ENCODE results near the gene TLN1.

Gene TLN1

GRCh38 chr9:35682520-35683315 lies 49.3 kb downstream of the TLN1 start:
- H3K4me1 ChIP-seq (ENCODE audit: control insufficient read depth, low read length), result peaks cover 36% of the 10 kb centered on the region
- H3K27ac ChIP-seq (ENCODE audit: low read depth, low read length), result no peak overlapping the region
- no peaks in the 10 kb centered on the region for H3K9me3 ChIP-seq (ENCODE audit: control insufficient read depth, insufficient read depth, low read length)
- no peak overlapping the region for H3K4me3 ChIP-seq (ENCODE audit: low read length)
- no peaks in the 10 kb centered on the region for H3K79me2 ChIP-seq (ENCODE audit: control insufficient read depth, low read length)
- H3K9me2 ChIP-seq (replicated peaks; ENCODE audit: control insufficient read depth, low read length), result no peaks in the 10 kb centered on the region
- TF ChIP-seq CTCF (IDR thresholded peaks at IDR 0.05; ENCODE audit: low read depth, low read length, poor library complexity, severe bottlenecking) (no peak), EZH2phosphoT487 (IDR thresholded peaks at IDR 0.05; ENCODE audit: borderline replicate concordance, low read length) (no peak)
- no peaks in the 10 kb centered on the region for H3K36me3 ChIP-seq (ENCODE audit: control insufficient read depth, low read length)
- no peaks in the 10 kb centered on the region for H3K27me3 ChIP-seq (ENCODE audit: control insufficient read depth, low read length)
- H4K20me1 ChIP-seq (ENCODE audit: control insufficient read depth, insufficient read depth, low read depth, low read length), result no peaks in the 10 kb centered on the region
- H3K4me2 ChIP-seq (ENCODE audit: low read length), result no peak overlapping the region
- no peaks in the 10 kb centered on the region for H3F3A ChIP-seq (ENCODE audit: control insufficient read depth, insufficient read depth)

- Histone ChIP-seq H3K4me2 (ENCODE audit: low read length) (no peak overlapping the region), H3K9me2 (replicated peaks; ENCODE audit: control insufficient read depth, low read length) (no peaks in the 10 kb centered on the region), H3K36me3 (ENCODE audit: control insufficient read depth, low read length) (no peaks in the 10 kb centered on the region), H4K20me1 (ENCODE audit: control insufficient read depth, insufficient read depth, low read depth, low read length) (no peaks in the 10 kb centered on the region), H3F3A (ENCODE audit: control insufficient read depth, insufficient read depth) (no peaks in the 10 kb centered on the region), H3K4me1 (ENCODE audit: control insufficient read depth, low read length) (peaks cover 29% of the 10 kb centered on the region), H3K27ac (ENCODE audit: low read depth, low read length) (no peak overlapping the region), H3K4me3 (ENCODE audit: low read length) (no peak overlapping the region), H3K79me2 (ENCODE audit: control insufficient read depth, low read length) (no peaks in the 10 kb centered on the region), H3K9me3 (ENCODE audit: control insufficient read depth, insufficient read depth, low read length) (no peaks in the 10 kb centered on the region), H3K27me3 (ENCODE audit: control insufficient read depth, low read length) (no peaks in the 10 kb centered on the region)
- no peak for TF ChIP-seq EZH2phosphoT487 (IDR thresholded peaks at IDR 0.05; ENCODE audit: borderline replicate concordance, low read length)
Observed at GRCh38 chr9:35682051-35682450, 49.9 kb downstream of the TLN1 start.

- H3K4me1 ChIP-seq (ENCODE audit: control insufficient read depth, low read length), result peaks cover 23% of the 10 kb centered on the region
- no peaks in the 10 kb centered on the region for H3K9me2 ChIP-seq (replicated peaks; ENCODE audit: control insufficient read depth, low read length)
- no peak overlapping the region for H3K27ac ChIP-seq (ENCODE audit: low read depth, low read length)
- no peaks in the 10 kb centered on the region for H3F3A ChIP-seq (ENCODE audit: control insufficient read depth, insufficient read depth)
- TF ChIP-seq CTCF (IDR thresholded peaks at IDR 0.05; ENCODE audit: low read depth, low read length, poor library complexity, severe bottlenecking), result no peak
- TF ChIP-seq EZH2phosphoT487 (IDR thresholded peaks at IDR 0.05; ENCODE audit: borderline replicate concordance, low read length), result no peak
- no peaks in the 10 kb centered on the region for H4K20me1 ChIP-seq (ENCODE audit: control insufficient read depth, insufficient read depth, low read depth, low read length)
- no peak overlapping the region for H3K4me3 ChIP-seq (ENCODE audit: low read length)
- H3K79me2 ChIP-seq (ENCODE audit: control insufficient read depth, low read length), result no peaks in the 10 kb centered on the region
- H3K27me3 ChIP-seq (ENCODE audit: control insufficient read depth, low read length), result no peaks in the 10 kb centered on the region
- no peaks in the 10 kb centered on the region for H3K9me3 ChIP-seq (ENCODE audit: control insufficient read depth, insufficient read depth, low read length)
- H3K36me3 ChIP-seq (ENCODE audit: control insufficient read depth, low read length), result no peaks in the 10 kb centered on the region
- H3K4me2 ChIP-seq (ENCODE audit: low read length), result no peak overlapping the region; the same call in 1 of the 2 replicates
Observed at GRCh38 chr9:35681341-35682002, 50.5 kb downstream of the TLN1 start.

Measured in DOHH2 (cell line).